Stimulated activated naive CD8-positive, alpha-beta T cell treated with anti-CD3 and anti-CD28 coated beads, Interleukin-15, Interleukin-2, amounts not matched to agents 100 ng/mL and 50 ng/mL, for 24 hours (primary cell): ENCODE results near the gene MAP2K5.

Experiments used
- H3K27ac Mint-ChIP-seq: one replicate; pipeline ENCODE4 v1.8.0; 2021; ENCODE audit warnings: mild to moderate bottlenecking, mixed read lengths
- H3K27me3 Mint-ChIP-seq: one replicate; pipeline ENCODE4 v1.8.0; 2021; ENCODE audit warnings: mixed read lengths
- H3K36me3 Mint-ChIP-seq: one replicate; pipeline ENCODE4 v1.8.0; 2021; ENCODE audit warnings: low read depth, mixed read lengths
- H3K4me1 Mint-ChIP-seq: one replicate; pipeline ENCODE4 v1.8.0; 2021; ENCODE audit warnings: low read depth, mixed read lengths
- H3K4me3 Mint-ChIP-seq: one replicate; pipeline ENCODE4 v1.8.0; 2021; ENCODE audit warnings: mild to moderate bottlenecking, mixed read lengths
- H3K9me3 Mint-ChIP-seq: one replicate; pipeline ENCODE4 v1.8.0; 2021; ENCODE audit warnings: mixed read lengths

MAP2K5 gene

DNA sequence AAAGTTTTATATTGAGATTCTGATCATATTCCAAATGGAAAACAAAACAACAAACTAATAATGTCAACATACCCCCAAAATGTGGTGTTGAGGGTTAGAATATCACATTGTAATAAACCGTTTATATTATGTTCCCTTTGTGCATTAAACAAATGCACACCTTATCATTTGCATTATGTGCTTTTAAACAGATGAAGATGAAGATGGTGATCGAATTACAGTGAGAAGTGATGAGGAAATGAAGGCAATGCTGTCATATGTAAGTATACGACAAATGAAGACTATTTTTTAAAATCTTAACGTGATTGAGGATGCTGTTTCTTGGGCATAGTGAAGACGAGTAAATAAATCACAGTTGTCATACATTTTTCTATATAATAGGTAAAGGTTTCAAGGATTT, 20.6 kb downstream of the MAP2K5 start:
- Mint-ChIP-seq H3K9me3 (no peaks in the 10 kb centered on the region), H3K27ac (no peak overlapping the region), H3K36me3 (peaks cover 53% of the 10 kb centered on the region), H3K27me3 (no peaks in the 10 kb centered on the region), H3K4me1 (peaks cover 12% of the 10 kb centered on the region), H3K4me3 (no peak overlapping the region)

DNA sequence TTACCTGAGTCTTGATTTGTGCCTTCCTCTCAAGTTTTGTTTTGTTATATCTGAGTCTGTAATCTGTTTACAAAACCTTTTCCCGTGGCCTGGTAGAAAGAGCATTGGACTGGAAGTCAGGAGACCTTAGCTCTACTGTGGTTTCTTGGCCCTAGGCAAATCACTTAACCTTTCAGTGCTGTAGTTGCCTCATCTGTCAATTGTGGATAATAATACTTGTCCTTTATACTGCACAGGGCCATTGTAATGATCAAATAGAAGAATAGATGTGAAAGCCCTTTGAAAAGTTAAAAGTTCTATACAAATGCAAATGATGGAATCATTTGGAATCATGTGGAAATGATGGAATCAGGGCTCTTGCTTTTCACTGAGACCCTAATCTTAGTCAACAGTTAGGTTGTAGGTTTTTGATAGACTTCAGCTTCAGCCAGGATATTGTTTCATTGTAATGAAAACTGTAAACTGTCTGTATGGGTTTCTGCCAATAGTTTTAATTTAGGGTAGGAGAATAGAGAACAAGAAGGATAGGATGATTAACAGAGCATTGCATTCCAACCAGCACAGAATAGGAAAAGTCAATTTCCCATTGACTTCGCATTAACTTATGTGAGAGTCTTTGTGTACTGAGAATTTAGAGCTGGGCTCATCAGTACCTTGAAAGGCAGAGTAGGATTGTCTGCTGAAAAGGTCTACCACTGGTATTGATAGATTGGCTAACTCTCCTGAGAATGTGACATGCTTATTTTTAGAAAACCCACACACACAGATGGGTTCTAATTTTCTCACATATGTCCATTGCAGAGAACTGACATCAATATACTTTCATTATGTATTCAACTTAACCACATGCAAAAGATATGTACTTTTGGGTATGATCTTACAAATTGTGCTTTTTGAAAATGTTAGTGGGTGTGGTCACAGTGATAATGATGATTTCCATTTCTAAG, 21.8 kb downstream of the MAP2K5 start:
- peaks cover 12% of the 10 kb centered on the region for H3K4me1 Mint-ChIP-seq
- no peak overlapping the region for H3K4me3 Mint-ChIP-seq
- no peaks in the 10 kb centered on the region for H3K9me3 Mint-ChIP-seq
- no peak overlapping the region for H3K27ac Mint-ChIP-seq
- H3K27me3 Mint-ChIP-seq, result no peaks in the 10 kb centered on the region
- peaks cover 47% of the 10 kb centered on the region for H3K36me3 Mint-ChIP-seq

DNA sequence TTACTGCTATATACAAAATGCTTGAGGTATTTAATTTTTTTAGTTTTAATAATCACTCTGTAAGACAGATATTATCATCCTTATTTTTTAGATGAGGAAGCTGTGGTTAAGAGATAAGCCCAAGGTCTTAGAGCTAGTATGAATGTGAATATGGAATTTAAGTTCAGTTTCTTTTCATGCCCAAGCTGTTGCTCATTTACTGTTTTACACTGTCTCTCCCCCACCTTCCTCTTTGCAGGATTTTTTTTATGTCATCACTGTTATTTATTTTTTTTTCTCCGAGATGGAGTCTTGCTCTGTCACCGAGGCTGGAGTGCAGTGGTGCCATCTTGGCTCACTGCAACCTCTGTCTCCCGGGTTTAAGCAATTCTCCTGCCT, 22.5 kb downstream of the MAP2K5 start:
- Mint-ChIP-seq H3K27ac (no peak overlapping the region), H3K4me1 (peaks cover 12% of the 10 kb centered on the region), H3K36me3 (peaks cover 45% of the 10 kb centered on the region), H3K9me3 (no peaks in the 10 kb centered on the region), H3K27me3 (no peaks in the 10 kb centered on the region), H3K4me3 (no peak overlapping the region)

DNA sequence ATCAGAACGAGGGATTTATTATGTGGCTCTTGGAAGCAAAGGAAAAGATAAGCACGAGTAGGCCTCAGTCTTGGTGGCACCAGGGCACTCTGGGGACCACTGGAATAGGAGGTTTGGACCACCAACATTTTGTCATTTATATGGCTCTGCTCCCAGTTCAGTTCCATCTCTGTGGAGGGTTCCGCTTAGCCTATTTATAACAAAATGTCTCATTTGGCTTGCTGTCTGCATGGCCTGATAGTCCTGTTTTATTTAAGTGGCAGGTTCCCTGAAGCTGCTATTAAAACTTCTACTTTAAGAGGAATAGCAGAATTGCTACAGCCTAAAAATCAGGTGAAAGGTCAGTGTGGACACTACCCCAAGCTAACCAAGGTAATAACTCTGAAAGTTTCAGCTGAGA, 27.2 kb downstream of the MAP2K5 start:
- Mint-ChIP-seq H3K27me3 (no peaks in the 10 kb centered on the region), H3K27ac (no peak overlapping the region), H3K9me3 (no peaks in the 10 kb centered on the region), H3K4me1 (peaks cover 6% of the 10 kb centered on the region), H3K36me3 (peaks cover 32% of the 10 kb centered on the region), H3K4me3 (no peak overlapping the region)

DNA sequence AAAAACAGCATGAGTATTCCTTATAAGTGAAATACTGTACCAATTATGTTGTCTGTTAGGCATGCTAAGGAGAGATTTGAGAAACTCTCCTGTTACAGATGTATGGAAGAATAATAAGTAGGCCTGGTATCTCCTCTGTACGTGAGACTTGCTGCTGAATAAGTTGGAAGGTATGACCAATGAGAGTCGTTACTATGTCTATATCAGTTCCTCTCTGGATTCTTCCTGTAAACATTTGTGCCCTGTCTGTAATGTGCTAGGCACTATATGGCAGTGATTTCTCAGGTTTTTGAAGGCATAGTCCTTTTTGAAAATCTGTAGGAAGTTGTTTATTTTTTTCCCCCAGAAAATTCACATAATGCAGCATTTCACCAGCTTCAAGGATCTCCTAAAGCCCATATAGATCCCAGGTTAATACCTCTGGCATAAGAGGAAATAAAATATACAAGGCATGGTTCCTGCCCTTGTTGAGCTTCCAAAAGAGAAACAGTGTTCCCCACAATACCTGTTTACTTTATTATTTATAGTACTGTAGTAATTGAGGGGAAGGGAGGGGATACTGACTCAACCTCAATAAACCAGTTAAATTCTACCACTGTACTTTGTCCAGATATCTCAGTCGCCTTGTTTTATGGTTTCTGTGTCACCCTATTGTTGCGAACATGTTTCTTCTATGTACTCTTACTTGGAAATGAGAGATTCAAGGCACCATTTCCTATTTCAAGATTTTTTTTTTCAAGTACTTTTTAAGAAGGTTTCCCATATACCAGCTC, 28.6 kb downstream of the MAP2K5 start:
- H3K4me1 Mint-ChIP-seq, result no peaks in the 10 kb centered on the region
- H3K9me3 Mint-ChIP-seq, result no peaks in the 10 kb centered on the region
- H3K36me3 Mint-ChIP-seq, result peaks cover 23% of the 10 kb centered on the region
- H3K27me3 Mint-ChIP-seq, result no peaks in the 10 kb centered on the region
- H3K27ac Mint-ChIP-seq, result no peak overlapping the region
- no peak overlapping the region for H3K4me3 Mint-ChIP-seq

DNA sequence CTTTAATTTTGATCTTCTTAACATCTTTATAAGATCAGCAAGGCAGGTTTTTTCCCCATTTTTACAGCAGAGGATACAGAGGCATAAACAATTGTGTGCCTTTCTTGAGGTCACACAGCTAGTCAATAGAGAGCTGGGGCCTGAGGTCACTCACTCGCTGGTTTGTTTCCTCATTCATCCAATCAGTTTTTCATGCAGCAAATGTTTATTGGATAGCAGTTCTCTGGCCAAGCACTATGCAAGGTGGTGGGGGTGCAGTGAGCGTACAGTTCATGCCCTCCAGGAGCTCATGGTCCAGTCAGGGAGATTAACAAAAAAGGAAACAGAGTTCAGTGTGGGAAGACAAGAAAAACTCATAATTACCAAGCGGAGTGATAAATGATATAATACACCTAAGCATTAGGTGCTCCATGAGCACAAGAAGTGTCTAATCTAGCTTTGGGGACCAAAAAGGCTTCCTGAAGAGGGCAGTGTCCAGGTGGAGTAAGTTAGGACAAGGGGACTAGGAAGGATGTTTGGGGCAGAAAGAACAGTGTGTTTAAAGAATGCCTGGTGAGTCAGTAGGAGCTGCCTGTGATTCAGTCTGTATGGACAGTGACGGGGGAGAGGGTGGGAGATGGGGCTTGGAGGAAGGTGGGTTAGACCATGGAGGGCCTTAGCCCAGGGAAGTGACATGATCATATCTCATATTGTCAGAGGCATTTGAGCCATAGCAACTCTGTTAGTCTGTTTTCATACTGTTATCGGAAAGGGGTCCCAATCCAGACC, 29.3 kb downstream of the MAP2K5 start:
- H3K36me3 Mint-ChIP-seq, result peaks cover 23% of the 10 kb centered on the region

DNA sequence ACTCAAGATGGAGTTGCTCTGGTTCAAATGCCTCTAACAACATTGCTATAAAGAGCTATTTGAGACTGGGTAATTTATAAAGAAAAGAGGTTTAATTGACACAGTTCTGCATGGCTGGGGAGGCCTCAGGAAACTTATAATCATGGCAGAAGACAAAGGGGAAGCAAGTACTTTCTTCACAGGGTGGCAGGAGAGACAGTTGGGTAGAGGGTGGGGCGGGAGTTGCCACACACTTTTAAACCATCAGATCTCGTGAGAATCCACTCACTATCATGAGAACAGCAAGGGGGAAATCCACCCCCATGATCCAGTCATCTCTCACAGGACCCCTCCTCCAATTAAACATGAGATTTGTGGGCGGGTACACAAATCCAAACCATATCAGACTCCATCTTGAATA, 30.7 kb downstream of the MAP2K5 start:
- H3K27me3 Mint-ChIP-seq, result no peaks in the 10 kb centered on the region
- H3K27ac Mint-ChIP-seq, result no peak overlapping the region

More for the DNA sequence above, 29.3 kb downstream of the MAP2K5 start:
- no peaks in the 10 kb centered on the region for H3K4me1 Mint-ChIP-seq
- no peaks in the 10 kb centered on the region for H3K27me3 Mint-ChIP-seq
- H3K27ac Mint-ChIP-seq, result no peak overlapping the region
- no peaks in the 10 kb centered on the region for H3K9me3 Mint-ChIP-seq
- H3K4me3 Mint-ChIP-seq, result no peak overlapping the region

DNA sequence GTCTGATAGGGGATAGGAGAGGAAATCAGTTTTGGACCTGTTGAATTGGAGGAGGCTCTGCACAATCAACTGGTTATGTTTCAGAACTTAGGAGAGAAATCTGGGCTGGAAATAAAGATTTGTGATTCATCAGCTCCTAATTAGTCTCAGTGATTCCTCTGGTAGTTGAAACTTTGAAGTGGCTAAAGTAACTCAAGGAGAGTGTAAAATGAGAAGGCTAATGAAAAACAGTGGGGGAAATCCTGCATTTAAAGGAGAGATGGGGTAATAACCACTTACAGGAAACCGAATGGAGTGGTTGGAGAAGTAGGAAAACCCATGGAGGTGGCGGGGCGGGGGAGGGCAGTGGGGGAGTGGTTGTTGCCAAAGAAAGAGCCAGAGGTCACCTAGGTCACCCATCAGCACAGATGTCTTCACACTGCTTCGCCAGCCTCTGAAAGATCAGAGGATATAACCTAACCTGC, 32.6 kb downstream of the MAP2K5 start:
- Mint-ChIP-seq H3K4me3 (no peak overlapping the region), H3K4me1 (no peaks in the 10 kb centered on the region), H3K27me3 (no peaks in the 10 kb centered on the region), H3K36me3 (peaks cover 7% of the 10 kb centered on the region), H3K9me3 (no peaks in the 10 kb centered on the region), H3K27ac (no peak overlapping the region)

More for the DNA sequence above, 30.7 kb downstream of the MAP2K5 start:
- H3K4me1 Mint-ChIP-seq, result no peaks in the 10 kb centered on the region
- H3K9me3 Mint-ChIP-seq, result no peaks in the 10 kb centered on the region
- no peak overlapping the region for H3K4me3 Mint-ChIP-seq
- H3K36me3 Mint-ChIP-seq, result peaks cover 17% of the 10 kb centered on the region

DNA sequence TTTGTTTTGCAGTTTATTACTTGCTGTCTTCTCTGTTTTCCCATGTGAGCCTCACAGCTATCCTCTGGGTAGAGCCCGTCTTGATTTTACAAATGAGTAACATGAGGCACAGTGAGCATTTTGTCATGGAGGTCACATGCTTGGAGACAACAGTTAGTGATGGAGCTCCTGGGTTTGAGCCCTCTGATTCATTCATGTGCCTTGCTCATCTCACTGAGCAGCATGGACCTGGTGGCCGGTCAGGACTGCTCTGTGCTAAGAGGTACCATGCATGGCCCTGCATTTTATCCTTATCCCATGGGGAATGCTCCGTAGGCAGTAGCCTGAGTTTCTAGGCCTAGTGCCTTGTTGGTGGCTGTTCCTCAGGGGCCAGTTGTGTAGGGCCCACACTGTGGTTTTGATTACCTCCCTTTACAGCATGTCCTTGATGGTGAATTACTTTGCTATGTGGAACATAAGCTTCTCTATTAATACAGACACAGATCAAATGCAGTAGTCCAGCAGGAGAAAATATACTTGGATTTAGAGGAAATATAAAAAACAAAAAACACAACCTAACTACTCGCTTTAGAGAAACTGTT, 35.6 kb downstream of the MAP2K5 start:
- Mint-ChIP-seq H3K9me3 (no peaks in the 10 kb centered on the region), H3K36me3 (peaks cover 12% of the 10 kb centered on the region), H3K4me1 (no peaks in the 10 kb centered on the region), H3K27me3 (no peaks in the 10 kb centered on the region), H3K4me3 (no peak overlapping the region), H3K27ac (no peak overlapping the region)

DNA sequence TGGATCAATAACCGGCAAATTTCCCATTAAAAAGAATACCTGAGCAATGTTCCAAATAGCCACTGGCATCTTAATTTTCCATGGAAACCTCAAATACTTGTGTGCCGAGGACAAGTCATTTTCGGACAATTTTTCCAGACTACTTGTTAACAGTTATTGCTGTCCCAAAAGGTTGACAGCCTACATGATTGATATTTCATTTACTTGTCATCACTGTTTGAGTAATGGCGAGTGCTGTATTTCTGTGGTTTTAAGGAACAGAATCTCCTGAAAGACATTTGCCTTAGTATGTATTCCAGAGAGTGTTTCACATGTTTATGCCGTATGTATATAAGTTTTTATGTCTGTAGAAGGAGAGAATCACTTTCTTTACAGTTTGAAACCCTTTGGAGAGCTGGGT, 36.7 kb downstream of the MAP2K5 start:
- Mint-ChIP-seq H3K4me1 (no peaks in the 10 kb centered on the region), H3K9me3 (no peaks in the 10 kb centered on the region), H3K27ac (no peak overlapping the region), H3K4me3 (no peak overlapping the region), H3K36me3 (peaks cover 9% of the 10 kb centered on the region), H3K27me3 (no peaks in the 10 kb centered on the region)

DNA sequence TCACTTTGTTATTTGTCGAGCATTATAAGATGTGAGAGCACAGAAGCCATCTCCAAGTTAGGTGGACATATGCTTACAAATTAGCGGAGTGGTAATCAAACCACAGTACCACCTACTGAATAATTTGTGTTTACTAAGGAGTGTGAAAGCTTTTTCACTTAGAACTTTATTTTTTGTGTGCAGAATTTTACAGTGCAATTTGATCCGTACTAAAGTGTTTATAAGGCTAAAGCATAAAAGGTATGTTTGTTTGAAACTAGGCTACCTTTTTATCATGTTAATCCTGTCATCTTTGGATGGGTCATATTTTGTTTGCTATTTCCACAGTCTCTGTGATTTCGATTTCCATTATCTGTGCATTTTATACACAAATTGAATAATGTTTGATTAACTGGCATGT, 37.5 kb downstream of the MAP2K5 start:
- no peaks in the 10 kb centered on the region for H3K27me3 Mint-ChIP-seq
- H3K4me1 Mint-ChIP-seq, result no peaks in the 10 kb centered on the region
- peaks cover 11% of the 10 kb centered on the region for H3K36me3 Mint-ChIP-seq
- no peaks in the 10 kb centered on the region for H3K9me3 Mint-ChIP-seq
- H3K27ac Mint-ChIP-seq, result no peak overlapping the region
- no peak overlapping the region for H3K4me3 Mint-ChIP-seq

DNA sequence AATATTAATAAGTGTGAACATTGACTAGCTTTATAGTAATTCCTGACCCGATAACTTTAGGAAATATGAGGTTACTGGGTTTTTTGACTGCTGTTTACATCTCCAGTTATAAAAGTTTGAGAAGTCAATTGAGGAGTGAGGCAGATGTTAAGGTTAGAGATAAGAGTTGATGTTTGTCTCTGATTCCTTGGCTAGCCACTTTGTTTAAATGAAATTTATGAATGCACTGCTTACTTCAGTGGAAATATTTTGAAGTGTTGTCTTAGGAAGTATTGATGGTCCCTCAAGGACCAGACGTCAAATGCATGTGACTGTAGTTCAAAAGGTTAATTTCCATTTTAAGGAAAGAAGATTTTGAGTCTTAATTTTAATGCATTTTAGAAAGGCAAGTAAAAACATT, 41.7 kb downstream of the MAP2K5 start:
- no peak overlapping the region for H3K27ac Mint-ChIP-seq
- peaks cover 36% of the 10 kb centered on the region for H3K36me3 Mint-ChIP-seq
- H3K27me3 Mint-ChIP-seq, result no peaks in the 10 kb centered on the region
- H3K9me3 Mint-ChIP-seq, result no peaks in the 10 kb centered on the region
- no peaks in the 10 kb centered on the region for H3K4me1 Mint-ChIP-seq
- H3K4me3 Mint-ChIP-seq, result no peak overlapping the region

DNA sequence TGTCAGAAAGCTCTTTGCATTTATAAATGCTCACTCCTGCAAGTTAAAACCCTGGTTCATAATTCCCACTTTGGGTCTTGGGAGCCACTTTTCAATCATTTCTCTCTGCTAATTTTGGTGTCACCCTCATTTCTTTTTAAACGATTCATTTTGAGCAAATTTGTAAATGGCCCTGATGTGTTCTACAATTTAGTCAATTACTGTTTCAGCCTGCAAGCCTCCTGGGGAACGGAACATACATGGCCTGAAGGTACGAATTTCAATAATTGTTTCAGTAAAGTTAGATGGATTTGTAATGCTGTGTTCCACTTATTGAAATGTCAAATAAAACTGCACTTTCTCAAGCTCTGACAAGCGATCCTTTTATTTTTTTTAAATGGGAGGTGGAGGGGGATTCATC, 43.2 kb downstream of the MAP2K5 start:
- no peak overlapping the region for H3K27ac Mint-ChIP-seq
- H3K9me3 Mint-ChIP-seq, result no peaks in the 10 kb centered on the region
- no peaks in the 10 kb centered on the region for H3K27me3 Mint-ChIP-seq
- H3K4me1 Mint-ChIP-seq, result no peaks in the 10 kb centered on the region
- H3K36me3 Mint-ChIP-seq, result peaks cover 36% of the 10 kb centered on the region
- no peak overlapping the region for H3K4me3 Mint-ChIP-seq

DNA sequence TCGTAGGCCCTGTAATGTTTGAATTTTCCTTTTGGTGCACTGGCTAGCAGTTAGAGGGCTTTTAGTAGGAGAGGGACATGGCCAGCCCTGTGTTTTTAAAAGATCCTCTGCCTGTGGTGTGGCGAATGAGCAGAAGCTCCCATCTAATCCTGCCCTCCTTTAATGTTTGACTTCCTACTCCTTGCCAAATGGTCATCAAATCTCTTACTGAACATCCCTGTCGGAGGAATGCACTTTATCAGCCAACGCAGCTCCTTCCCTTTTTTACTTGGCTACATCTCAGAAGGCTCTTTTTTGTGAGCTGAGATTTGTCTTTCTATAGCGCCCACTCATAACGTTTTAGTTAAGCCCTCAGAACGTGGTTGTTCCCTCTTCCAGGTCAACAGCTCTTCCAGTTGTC, 44.8 kb downstream of the MAP2K5 start:
- Mint-ChIP-seq H3K9me3 (no peaks in the 10 kb centered on the region), H3K27ac (no peak overlapping the region), H3K4me1 (no peaks in the 10 kb centered on the region), H3K36me3 (peaks cover 32% of the 10 kb centered on the region), H3K27me3 (no peaks in the 10 kb centered on the region), H3K4me3 (no peak overlapping the region)
